SK-N-MC (cell line): Measurements from ENCODE around the gene HAVCR2.

Source experiments
- EZH2 ChIP-seq: fragments of 200-600 bp; sonication (generic); IDR thresholded peaks from one replicate; pipeline ENCODE4 v1.6.1; 2017; ENCODE audit warnings: antibody characterized with exemption
- FOXP2 ChIP-seq: optimal IDR thresholded peaks from 2 replicates; pipeline ENCODE3; 2011; ENCODE audit warnings: mild to moderate bottlenecking, moderate library complexity; ENCODE audit not compliant: insufficient read depth; ENCODE audit errors: extremely low read length, control extremely low read depth
- POLR2AphosphoS5 ChIP-seq: IDR thresholded peaks from 2 replicates; pipeline ENCODE4 v1.6.1; 2012; ENCODE audit warnings: mild to moderate bottlenecking, low read depth, low read length, borderline replicate concordance

DNA sequence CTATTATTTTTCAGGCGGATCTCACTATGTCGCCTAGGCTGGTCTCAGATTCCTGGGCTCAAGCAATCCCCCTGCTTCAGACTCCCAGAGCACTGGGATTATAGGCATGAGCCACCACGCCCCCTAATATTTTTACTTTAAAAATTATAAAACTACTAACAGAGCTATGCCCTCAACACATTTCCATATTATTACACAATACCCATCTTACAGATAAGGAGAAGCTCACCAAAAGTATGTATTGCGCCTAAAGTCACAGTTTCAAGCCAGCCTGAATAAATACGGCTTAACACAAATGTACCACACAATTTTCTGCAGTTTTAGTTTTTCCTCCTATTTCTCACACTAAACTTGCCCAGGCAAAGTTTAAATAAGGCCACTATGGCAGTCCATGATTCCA lies 40.1 kb downstream of the HAVCR2 start:
- TF ChIP-seq EZH2 (no peak), POLR2AphosphoS5 (no peak), FOXP2 (no peak)
